Testis (tissue), 3 donors: ENCODE data around the gene FDX2. TPM values are rescaled to one million over a fixed set of nuclear protein-coding genes. Genes with fewer than 3 reads are reported as not detected.

Experiments used
- DNase-seq: peaks from one replicate; pipeline ENCODE4 v3.0.0-alpha.2; 2019
- H3K27ac ChIP-seq, 2 donors: fragments of 200-600 bp; sonication (generic); one replicate each; pipeline ENCODE4 v1.5.1; 2019
- H3K27me3 ChIP-seq: fragments of 200-600 bp; sonication (generic); one replicate; pipeline ENCODE4 v1.5.1; 2019
- H3K36me3 ChIP-seq: fragments of 200-600 bp; sonication (generic); one replicate; pipeline ENCODE4 v1.5.1; 2017; ENCODE audit warnings: low read depth; ENCODE audit errors: missing control alignments
- H3K4me1 ChIP-seq: fragments of 200-600 bp; sonication (generic); one replicate; pipeline ENCODE4 v1.5.1; 2019
- H3K4me3 ChIP-seq, 2 donors: fragments of 200-600 bp; sonication (generic); one replicate each; pipeline ENCODE4 v1.5.1; 2017 to 2019
- H3K9me3 ChIP-seq: fragments of 200-600 bp; sonication (generic); one replicate; pipeline ENCODE4 v1.5.1; 2017
- POLR2A ChIP-seq: fragments of 450-650 bp; IDR thresholded peaks from one replicate; pipeline ENCODE4 v1.6.1; 2017; ENCODE audit warnings: antibody characterized with exemption, mild to moderate bottlenecking, moderate library complexity
- WGBS, 2 donors: methylation state at CpG; one replicate each; pipeline ENCODE4 v1.1.5; 2018; 5-methylcytosine and 5-hydroxymethylcytosine counted together
- intact Hi-C: fragments of 100-400 bp; cut with DNase I; formaldehyde crosslinking; loops from one replicate; pipeline ENCODE4 v1.15.1; 2023; ENCODE audit warnings: low total_unique reads
- polyA plus RNA-seq: library from polyadenylated mRNA; stranded (reverse); fragments of 350-450 nt; fragmentation: Illumina TruSeq; extraction: RNeasy Lipid Tissue Mini Kit (QIAGEN cat#74804); gene quantifications from one replicate; pipeline ENCODE4 v1.2.3, GENCODE V29; 2014; ENCODE audit warnings: low read depth, low replicate concordance; ENCODE audit not compliant: insufficient read depth
- total RNA-seq, 2 donors: library from RNA; depleted of rRNA; stranded (reverse); fragments of >200 nt; gene quantifications; one replicate each; pipeline ENCODE4 v1.2.3, GENCODE V29; 2016
- TF ChIP-seq, protein P1 (sequence below), 3 experiments: fragments of 450-650 bp in 2 of 3; fragments of 200-600 bp in 1 of 3; sonication (generic) in 1 of 3; IDR thresholded peaks; one replicate each; pipeline ENCODE4 v1.5.1; 2016 to 2019; ENCODE audit warnings: antibody characterized with exemption in 3 of 3, mild to moderate bottlenecking in 2 of 3, moderate library complexity in 1 of 3

Gene FDX2
- total and polyA plus RNA-seq, 3 donors from 2014 or later: 26.8 to 40.2 (median 35.7) TPM

DNA sequence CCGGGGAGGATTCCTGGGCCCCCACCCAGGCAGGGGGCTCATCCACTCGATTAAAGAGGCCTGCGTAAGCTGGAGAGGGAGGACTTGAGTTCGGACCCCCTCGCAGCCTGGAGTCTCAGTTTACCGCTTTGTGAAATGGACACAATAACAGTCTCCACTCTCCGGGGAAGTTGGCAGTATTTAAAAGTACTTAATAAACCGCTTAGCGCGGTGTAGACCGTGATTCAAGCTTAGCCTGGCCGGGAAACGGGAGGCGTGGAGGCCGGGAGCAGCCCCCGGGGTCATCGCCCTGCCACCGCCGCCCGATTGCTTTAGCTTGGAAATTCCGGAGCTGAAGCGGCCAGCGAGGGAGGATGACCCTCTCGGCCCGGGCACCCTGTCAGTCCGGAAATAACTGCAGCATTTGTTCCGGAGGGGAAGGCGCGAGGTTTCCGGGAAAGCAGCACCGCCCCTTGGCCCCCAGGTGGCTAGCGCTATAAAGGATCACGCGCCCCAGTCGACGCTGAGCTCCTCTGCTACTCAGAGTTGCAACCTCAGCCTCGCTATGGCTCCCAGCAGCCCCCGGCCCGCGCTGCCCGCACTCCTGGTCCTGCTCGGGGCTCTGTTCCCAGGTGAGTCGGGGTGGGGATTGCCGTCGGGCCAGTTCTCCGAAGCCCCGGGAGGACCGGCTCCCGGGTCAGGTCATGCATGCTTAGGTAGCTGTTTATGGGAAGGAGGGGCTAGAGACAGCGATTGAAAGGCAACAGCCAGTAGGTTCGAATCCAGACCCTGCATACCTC lies 45.0 kb downstream of the FDX2 start, which contains the start of gene ICAM1:
TSS of gene ICAM1 (plus strand) at position 505 of the 779 bp plus-strand sequence. CDS start at position 545, 40 bp downstream.
- intact Hi-C loops: loop anchor here (5.0 kb wide), 1 partner anchor 46 kb away; the partner anchor contains the start of gene FDX2
- Histone ChIP-seq H3K27me3 (no peaks in the 10 kb centered on the region), H3K36me3 (no peaks in the 10 kb centered on the region), H3K4me1 (peaks cover 13% of the 10 kb centered on the region), H3K9me3 (no peaks in the 10 kb centered on the region), H3K4me3 (peak within 1 kb of the TSS; percentile 49 to 60), H3K27ac (peak within 1 kb of the TSS; percentile 76 to 77)
- 4 to 5% methylated on average over 24 to 51 of the region's 51 CpGs for WGBS, 2 donors
- DNase-seq: peak; percentile 78
- TF ChIP-seq, protein P1, sequence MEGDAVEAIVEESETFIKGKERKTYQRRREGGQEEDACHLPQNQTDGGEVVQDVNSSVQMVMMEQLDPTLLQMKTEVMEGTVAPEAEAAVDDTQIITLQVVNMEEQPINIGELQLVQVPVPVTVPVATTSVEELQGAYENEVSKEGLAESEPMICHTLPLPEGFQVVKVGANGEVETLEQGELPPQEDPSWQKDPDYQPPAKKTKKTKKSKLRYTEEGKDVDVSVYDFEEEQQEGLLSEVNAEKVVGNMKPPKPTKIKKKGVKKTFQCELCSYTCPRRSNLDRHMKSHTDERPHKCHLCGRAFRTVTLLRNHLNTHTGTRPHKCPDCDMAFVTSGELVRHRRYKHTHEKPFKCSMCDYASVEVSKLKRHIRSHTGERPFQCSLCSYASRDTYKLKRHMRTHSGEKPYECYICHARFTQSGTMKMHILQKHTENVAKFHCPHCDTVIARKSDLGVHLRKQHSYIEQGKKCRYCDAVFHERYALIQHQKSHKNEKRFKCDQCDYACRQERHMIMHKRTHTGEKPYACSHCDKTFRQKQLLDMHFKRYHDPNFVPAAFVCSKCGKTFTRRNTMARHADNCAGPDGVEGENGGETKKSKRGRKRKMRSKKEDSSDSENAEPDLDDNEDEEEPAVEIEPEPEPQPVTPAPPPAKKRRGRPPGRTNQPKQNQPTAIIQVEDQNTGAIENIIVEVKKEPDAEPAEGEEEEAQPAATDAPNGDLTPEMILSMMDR (IDR thresholded peaks at IDR 0.05): no peak
- TF ChIP-seq POLR2A: no peak

DNA sequence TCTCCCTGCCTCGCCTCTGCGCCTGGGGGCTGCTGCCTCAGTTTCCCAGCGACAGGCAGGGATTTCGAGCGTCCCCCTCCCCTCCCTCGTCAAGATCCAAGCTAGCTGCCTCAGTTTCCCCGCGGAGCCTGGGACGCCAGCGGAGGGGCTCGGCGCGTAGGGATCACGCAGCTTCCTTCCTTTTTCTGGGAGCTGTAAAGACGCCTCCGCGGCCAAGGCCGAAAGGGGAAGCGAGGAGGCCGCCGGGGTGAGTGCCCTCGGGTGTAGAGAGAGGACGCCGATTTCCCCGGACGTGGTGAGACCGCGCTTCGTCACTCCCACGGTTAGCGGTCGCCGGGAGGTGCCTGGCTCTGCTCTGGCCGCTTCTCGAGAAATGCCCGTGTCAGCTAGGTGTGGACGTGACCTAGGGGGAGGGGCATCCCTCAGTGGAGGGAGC lies 45.6 kb downstream of the FDX2 start:
- Histone ChIP-seq H3K4me1 (peaks cover 13% of the 10 kb centered on the region), H3K27me3 (no peaks in the 10 kb centered on the region), H3K36me3 (no peaks in the 10 kb centered on the region), H3K27ac (peak overlapping the region; percentile 76 to 77), H3K4me3 (peak overlapping the region; percentile 49 to 60), H3K9me3 (no peaks in the 10 kb centered on the region)
- intact Hi-C loops: loop anchor here (5.0 kb wide), 1 partner anchor 47 kb away; the partner anchor contains the start of gene FDX2
- 0% methylated on average over 3 to 34 of the region's 37 CpGs for WGBS, 2 donors
- no peak for TF ChIP-seq POLR2A
- TF ChIP-seq, protein P1 (IDR thresholded peaks at IDR 0.05): no peak
- peak; percentile 52 for DNase-seq

DNA sequence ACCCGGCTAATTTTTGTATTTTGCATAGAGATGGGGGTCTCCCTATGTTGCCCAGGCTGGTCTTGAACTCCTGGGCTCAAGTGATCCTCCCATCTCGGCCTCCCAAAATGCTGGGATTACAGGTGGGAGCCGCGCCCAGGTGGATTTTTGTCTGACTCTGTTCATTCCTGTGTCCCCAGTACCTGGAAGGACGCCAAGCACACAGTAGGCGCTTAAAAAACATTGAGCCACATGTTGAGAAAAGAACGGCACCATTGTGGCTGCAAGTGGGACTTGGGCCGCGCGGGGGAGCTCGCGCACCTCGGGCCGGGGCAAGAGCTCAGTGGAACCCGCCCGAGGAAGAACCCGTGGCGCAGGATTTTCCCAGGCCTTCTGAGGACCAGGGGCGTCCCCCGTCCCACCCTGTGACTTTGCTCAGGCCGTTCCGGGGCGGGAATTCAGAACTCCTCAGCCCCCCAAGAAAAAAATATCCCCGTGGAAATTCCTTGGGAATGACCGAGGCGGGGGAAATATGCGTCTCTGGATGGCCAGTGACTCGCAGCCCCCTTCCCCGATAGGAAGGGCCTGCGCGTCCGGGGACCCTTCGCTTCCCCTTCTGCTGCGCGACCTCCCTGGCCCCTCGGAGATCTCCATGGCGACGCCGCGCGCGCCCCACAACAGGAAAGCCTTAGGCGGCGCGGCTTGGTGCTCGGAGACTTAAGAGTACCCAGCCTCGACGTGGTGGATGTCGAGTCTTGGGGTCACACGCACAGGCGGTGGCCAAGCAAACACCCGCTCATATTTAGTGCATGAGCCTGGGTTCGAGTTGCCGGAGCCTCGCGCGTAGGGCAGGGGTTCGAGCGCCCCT lies 46.3 kb downstream of the FDX2 start:
- WGBS, 2 donors: 2 to 4% methylated on average over 29 to 40 of the region's 59 CpGs
- H3K27me3 ChIP-seq: no peaks in the 10 kb centered on the region

DNA sequence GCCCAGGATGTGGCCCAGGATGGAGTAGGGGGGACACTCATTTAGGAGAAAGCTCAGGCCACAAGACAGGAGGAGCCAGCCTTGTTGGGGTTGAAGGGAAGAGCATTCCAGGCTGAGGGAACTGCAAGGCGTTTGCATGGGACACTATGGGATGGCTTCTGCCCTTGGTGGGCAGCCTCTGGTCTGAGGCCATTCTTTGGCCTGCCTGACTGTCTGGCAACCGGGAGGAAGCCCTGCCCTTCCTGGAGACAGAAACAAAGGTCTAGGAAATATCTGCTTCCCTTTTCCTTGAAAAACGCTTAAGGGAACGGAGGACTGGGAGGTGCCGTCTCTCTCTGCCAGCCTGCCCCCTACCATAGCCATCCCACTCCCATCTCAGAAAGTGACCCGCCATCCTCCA lies 47.7 kb downstream of the FDX2 start:
- DNase-seq: no peak
- intact Hi-C loops: no loop called here
- WGBS, 2 donors: 74 to 84% methylated on average over 6 of the region's 6 CpGs
- TF ChIP-seq, protein P1 (IDR thresholded peaks at IDR 0.05): no peak
- TF ChIP-seq POLR2A: no peak
- H3K36me3 ChIP-seq: no peaks in the 10 kb centered on the region
- H3K27ac ChIP-seq: no peak overlapping the region
- H3K9me3 ChIP-seq: no peaks in the 10 kb centered on the region
- peaks cover 13% of the 10 kb centered on the region for H3K4me1 ChIP-seq
- no peaks in the 10 kb centered on the region for H3K27me3 ChIP-seq
- no peak overlapping the region for H3K4me3 ChIP-seq

More for the DNA sequence above, 46.3 kb downstream of the FDX2 start:
- peaks cover 13% of the 10 kb centered on the region for H3K4me1 ChIP-seq
- peak overlapping the region; percentile 49 to 60 for H3K4me3 ChIP-seq
- H3K9me3 ChIP-seq: no peaks in the 10 kb centered on the region
- H3K27ac ChIP-seq: peak overlapping the region in 1 of 2 donors; percentile 77
- intact Hi-C loops: loop anchor here (5.0 kb wide), 1 partner anchor 48 kb away; the partner anchor contains the start of gene FDX2
- TF ChIP-seq, protein P1 (IDR thresholded peaks at IDR 0.05): peak; percentile 86 to 93 (median 88)
- TF ChIP-seq POLR2A: no peak
- DNase-seq: peak; percentile 89
- no peaks in the 10 kb centered on the region for H3K36me3 ChIP-seq
